CD4-positive, CD25-positive, alpha-beta regulatory T cell (primary cell): ENCODE results near the gene SMIM26. TPM values are rescaled to one million over a fixed set of nuclear protein-coding genes. Genes with fewer than 3 reads are reported as not detected.
A peak's percentile ranks its signal among the peaks of the same experiment; 100 is the strongest.

Experiments used
- ATAC-seq, 2 donors: fragments of 150-1000 bp; cut with Tn5 transposase; one replicate each; pipeline ENCODE4 v1.10.0; 2021; ENCODE audit warnings: low read depth in 2 of 2, moderate number of reproducible peaks in 2 of 2, moderate library complexity in 1 of 2
- DNase-seq, 3 donors: peaks; one replicate each; pipeline versions ENCODE4 v3.0.0 to v3.0.0-alpha.2; 2012 to 2022; ENCODE audit warnings: mixed read lengths in 1 of 3
- H3K27ac ChIP-seq: one replicate; pipeline ENCODE4 v1.7.0; 2013; ENCODE audit warnings: mild to moderate bottlenecking, low read length; ENCODE audit not compliant: insufficient read depth, poor library complexity, severe bottlenecking
- H3K27me3 ChIP-seq: one replicate; pipeline ENCODE4 v1.7.0; 2013; ENCODE audit warnings: low read length; ENCODE audit not compliant: control insufficient read depth, insufficient read depth
- H3K36me3 ChIP-seq: one replicate; pipeline ENCODE4 v1.7.0; 2013; ENCODE audit warnings: mild to moderate bottlenecking, low read length, moderate library complexity; ENCODE audit not compliant: control insufficient read depth, insufficient read depth
- H3K4me1 ChIP-seq: 2 replicates; pipeline ENCODE4 v1.7.0; 2013; ENCODE audit warnings: mild to moderate bottlenecking, low read length; ENCODE audit not compliant: insufficient read depth, control insufficient read depth, poor library complexity, severe bottlenecking
- H3K4me3 ChIP-seq: one replicate; pipeline ENCODE4 v1.7.0; 2013; ENCODE audit warnings: low read depth, mild to moderate bottlenecking, low read length, moderate library complexity
- H3K9me3 ChIP-seq, 2 experiments: 1 replicate in 1 of 2; 2 replicates in 1 of 2; pipeline ENCODE4 v1.7.0; 2013; ENCODE audit warnings: low read length in 2 of 2, mild to moderate bottlenecking in 1 of 2, moderate library complexity in 1 of 2; ENCODE audit not compliant: control insufficient read depth in 2 of 2
- H3K27ac Mint-ChIP-seq, 3 donors: one replicate each; pipeline ENCODE4 v1.8.0; 2020 to 2022; ENCODE audit warnings: mild to moderate bottlenecking in 3 of 3, mixed read lengths in 3 of 3, moderate library complexity in 2 of 3
- H3K27me3 Mint-ChIP-seq: one replicate; pipeline ENCODE4 v1.8.0; 2022; ENCODE audit warnings: mild to moderate bottlenecking, mixed read lengths
- H3K36me3 Mint-ChIP-seq: one replicate; pipeline ENCODE4 v1.8.0; 2020; ENCODE audit warnings: mixed read lengths
- H3K4me1 Mint-ChIP-seq, 4 donors: one replicate each; pipeline ENCODE4 v1.8.0; 2020 to 2022; ENCODE audit warnings: mixed read lengths in 4 of 4, mild to moderate bottlenecking in 1 of 4
- H3K4me3 Mint-ChIP-seq, 4 donors: one replicate each; pipeline ENCODE4 v1.8.0; 2020 to 2022; ENCODE audit warnings: mild to moderate bottlenecking in 4 of 4, mixed read lengths in 4 of 4, moderate library complexity in 3 of 4
- H3K9me3 Mint-ChIP-seq, 7 donors: one replicate each; pipeline ENCODE4 v1.8.0; 2020 to 2022; ENCODE audit warnings: mixed read lengths in 7 of 7, mild to moderate bottlenecking in 3 of 7, moderate library complexity in 2 of 7
- polyA plus RNA-seq, 4 donors: library from polyadenylated mRNA; unstranded; fragments of 300-500 nt; fragmentation: Illumina TruSeq; gene quantifications; one replicate each; pipeline ENCODE4 v1.2.3, GENCODE V29; 2021
- total RNA-seq: library from RNA; stranded (reverse); gene quantifications from one replicate; pipeline ENCODE4 v1.2.3, GENCODE V29; 2022

SMIM26 gene
- total and polyA plus RNA-seq, 5 donors from 2014 or later = 46.0 to 255 (median 241) TPM

GRCh38 chr20:18613553-18613952, 46.3 kb downstream of the SMIM26 start:
- DNase-seq (no peak), ATAC-seq (no peak)
- Mint-ChIP-seq H3K4me3 (no peak overlapping the region), H3K4me1 (peaks cover 1 to 14% (median 5%) of the 10 kb centered on the region in 4 donors), H3K9me3 (peaks cover 0 to 1% (median 0%) of the 10 kb centered on the region in 7 donors), H3K27ac (peak overlapping the region in 1 of 3 donors; percentile 13), H3K36me3 (peaks cover 31% of the 10 kb centered on the region), H3K27me3 (no peaks in the 10 kb centered on the region)
- Histone ChIP-seq H3K4me1 (no peaks in the 10 kb centered on the region), H3K27me3 (no peaks in the 10 kb centered on the region), H3K27ac (no peak overlapping the region), H3K4me3 (no peak overlapping the region), H3K9me3 (no peaks in the 10 kb centered on the region), H3K36me3 (peaks cover 5% of the 10 kb centered on the region)

- H3K27me3 ChIP-seq = no peaks in the 10 kb centered on the region
- no peaks in the 10 kb centered on the region for H3K4me1 ChIP-seq
- DNase-seq (no peak), ATAC-seq (no peak)
- no peak overlapping the region for H3K27ac ChIP-seq
- Mint-ChIP-seq H3K27ac (peak overlapping the region; percentile 13 to 48 (median 31)), H3K9me3 (peaks cover 0 to 1% (median 0%) of the 10 kb centered on the region in 7 donors), H3K4me3 (no peak overlapping the region), H3K4me1 (peaks cover 0 to 14% (median 5%) of the 10 kb centered on the region in 4 donors), H3K36me3 (peaks cover 29% of the 10 kb centered on the region), H3K27me3 (no peaks in the 10 kb centered on the region)
- no peak overlapping the region for H3K4me3 ChIP-seq
- peaks cover 5% of the 10 kb centered on the region for H3K36me3 ChIP-seq
- H3K9me3 ChIP-seq = no peaks in the 10 kb centered on the region
Observed at GRCh38 chr20:18614244-18614643, 47.0 kb downstream of the SMIM26 start.

GRCh38 chr20:18615020-18615650, 47.9 kb downstream of the SMIM26 start:
- H3K36me3 Mint-ChIP-seq = peaks cover 25% of the 10 kb centered on the region
- no peaks in the 10 kb centered on the region for H3K27me3 Mint-ChIP-seq
- Histone ChIP-seq H3K27ac (no peak overlapping the region), H3K4me3 (no peak overlapping the region), H3K27me3 (no peaks in the 10 kb centered on the region), H3K36me3 (peaks cover 5% of the 10 kb centered on the region), H3K4me1 (no peaks in the 10 kb centered on the region), H3K9me3 (no peaks in the 10 kb centered on the region)
- no peak for ATAC-seq
- no peaks in the 10 kb centered on the region for H3K9me3 Mint-ChIP-seq
- DNase-seq = no peak
- H3K27ac Mint-ChIP-seq = peak overlapping the region in 1 of 3 donors; percentile 13
- no peak overlapping the region for H3K4me3 Mint-ChIP-seq
- peaks cover 0 to 14% (median 5%) of the 10 kb centered on the region in 4 donors for H3K4me1 Mint-ChIP-seq

Other genes starting within 250 kb of the SMIM26 start
- 2.2 TPM for gene DZANK1, start 100.4 kb upstream of the SMIM26 start, total RNA-seq
- gene DZANK1, start 100.4 kb upstream of the SMIM26 start, polyA plus RNA-seq = under 1 TPM; 0.23 to 0.85 (median 0.66) TPM
- 6.8 TPM for gene POLR3F, start 100.0 kb upstream of the SMIM26 start, total RNA-seq
- 1 to 10 TPM; 5.0 to 9.2 (median 8.1) TPM for gene POLR3F, start 100.0 kb upstream of the SMIM26 start, polyA plus RNA-seq
- gene RBBP9, start 70.2 kb upstream of the SMIM26 start, total RNA-seq = 6.5 TPM
- 10 to 100 TPM in 1 of 4 donors, 1 to 10 TPM in 3; 8.1 to 10.1 (median 9.2) TPM for gene RBBP9, start 70.2 kb upstream of the SMIM26 start, polyA plus RNA-seq
- gene SEC23B, start 59.5 kb upstream of the SMIM26 start, total RNA-seq = 57.7 TPM
- 10 to 100 TPM; 45.0 to 54.5 (median 46.9) TPM for gene SEC23B, start 59.5 kb upstream of the SMIM26 start, polyA plus RNA-seq
- 16.5 TPM for gene DTD1, start 20.6 kb downstream of the SMIM26 start, total RNA-seq
- gene DTD1, start 20.6 kb downstream of the SMIM26 start, polyA plus RNA-seq = 10 to 100 TPM; 40.6 to 47.2 (median 44.6) TPM
- gene SCP2D1, start 246.4 kb downstream of the SMIM26 start, total RNA-seq = not detected
- gene SCP2D1, start 246.4 kb downstream of the SMIM26 start, polyA plus RNA-seq = not detected